ENCODE measurements around the gene GC.
"Not testable (repeated sequence)": the region's sequence is repeated elsewhere in the genome, so short reads cannot be mapped to it uniquely, and the experiment has no call there.

GC gene

GRCh38 chr4:71765350-71765749 is 18.5 kb downstream of the GC start:
- no peak for DNase-seq

- DNase-seq, result no peak
Measured at GRCh38 chr4:71752383-71753042, 31.4 kb downstream of the GC start.

DNA sequence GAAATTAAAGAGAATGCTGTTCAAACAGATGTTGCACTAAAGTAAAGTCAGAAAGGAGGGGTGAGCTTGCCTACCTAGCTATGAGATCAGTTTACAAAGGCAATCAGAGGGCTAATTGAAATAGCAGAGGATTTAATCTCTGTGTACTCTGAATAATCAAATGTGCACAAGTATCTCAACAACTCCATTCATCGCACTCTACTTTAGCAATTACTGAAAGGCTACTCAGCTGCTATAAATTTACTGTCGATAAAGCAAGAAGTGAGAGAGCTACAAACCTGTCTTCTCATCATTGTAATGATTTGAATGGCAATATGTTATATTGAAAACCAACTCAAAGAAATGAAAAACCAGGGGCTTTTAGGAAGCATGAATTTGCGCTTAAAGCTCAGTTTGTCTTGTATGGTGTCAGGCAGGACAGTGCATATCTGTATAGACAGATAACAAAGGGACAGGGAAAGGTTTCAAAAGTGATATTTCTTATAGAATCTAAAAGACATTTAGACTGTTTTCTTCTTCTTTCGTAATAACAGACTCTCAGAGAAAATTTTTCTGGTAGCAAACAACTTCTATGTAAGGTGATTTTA is 34.8 kb downstream of the GC start:
- DNase-seq, result peak; percentile 15

DNA sequence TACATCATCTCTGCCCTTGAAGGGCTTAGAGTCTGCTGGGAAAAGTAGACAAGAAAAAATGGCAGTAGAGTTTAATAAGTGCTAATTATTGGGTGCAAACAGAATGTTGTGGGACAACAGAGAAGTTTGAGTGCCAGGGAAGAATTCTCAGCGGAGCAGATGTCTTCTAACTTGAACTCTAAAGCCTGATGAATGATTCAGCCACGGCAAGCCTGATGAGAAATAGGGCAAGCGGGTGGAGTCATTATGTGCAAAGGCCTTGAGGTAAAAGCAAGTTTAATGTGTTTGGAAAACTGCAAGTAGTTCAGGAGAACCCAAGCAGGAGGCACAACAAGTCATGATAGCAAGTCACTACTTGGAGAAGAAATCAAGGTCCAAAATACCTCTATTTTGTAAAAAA is 37.5 kb downstream of the GC start:
- no peak for DNase-seq

DNA sequence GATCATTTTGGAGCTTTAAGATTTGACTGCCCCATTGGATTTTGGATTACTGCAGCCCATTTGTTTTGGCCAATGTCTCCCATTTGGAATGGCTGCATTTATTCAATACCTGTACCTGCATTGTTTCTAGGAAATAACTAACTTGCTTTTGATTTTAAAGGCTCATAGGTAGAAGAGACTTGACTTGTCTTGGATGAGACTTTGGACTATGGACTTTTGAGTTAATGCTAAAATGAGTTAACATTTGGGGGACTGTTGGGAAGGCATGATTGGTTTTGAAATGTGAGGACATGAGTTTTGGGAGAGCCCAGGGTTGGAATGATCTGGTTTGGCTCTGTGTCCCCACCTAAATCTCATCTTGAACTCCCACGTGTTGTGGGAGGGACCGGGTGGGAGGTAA is 45.1 kb downstream of the GC start:
- not testable (repeated sequence) for DNase-seq

DNA sequence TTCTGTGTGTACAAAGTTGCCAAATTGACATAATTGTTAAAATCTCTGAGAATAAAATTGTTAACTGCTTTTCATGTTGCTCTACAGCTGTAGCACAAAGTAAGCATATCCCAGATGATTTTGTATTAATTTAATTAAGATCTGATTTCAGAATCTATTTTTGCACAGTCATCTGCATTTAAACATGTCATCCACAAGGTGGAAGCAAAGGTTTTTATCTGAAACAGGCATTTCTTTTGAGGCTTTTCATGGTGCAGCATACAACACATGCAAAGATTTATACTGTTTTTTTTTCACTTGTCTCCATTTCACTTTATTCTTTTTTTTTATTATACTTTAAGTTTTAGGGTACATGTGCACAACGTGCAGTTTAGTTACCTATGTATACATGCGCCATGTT is 51.2 kb downstream of the GC start:
- no peak for DNase-seq

DNA sequence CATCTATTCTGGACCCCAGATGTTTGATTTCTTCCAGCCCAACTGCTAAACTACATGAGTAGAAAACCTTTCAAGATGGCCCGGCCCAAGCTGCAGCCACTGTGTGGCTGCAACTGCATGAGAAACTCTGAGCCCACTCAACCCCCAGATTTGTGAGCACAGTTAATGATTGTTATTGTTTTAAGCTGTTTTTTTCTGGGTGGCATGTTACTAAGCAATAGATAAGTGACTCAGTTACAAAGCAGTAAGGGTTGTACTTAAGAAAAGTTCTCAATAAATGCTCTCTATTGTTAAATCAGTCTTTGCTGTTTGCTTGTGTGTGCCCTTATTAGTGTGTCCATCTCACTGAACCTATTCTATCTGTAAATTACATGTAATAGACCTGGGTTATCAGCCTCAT is 51.8 kb downstream of the GC start:
- no peak for DNase-seq

- no peak for DNase-seq
Measured at GRCh38 chr4:71729856-71730255, 54.0 kb downstream of the GC start.

- peak; percentile 39 for DNase-seq
Measured at GRCh38 chr4:71713611-71714203, 70.2 kb downstream of the GC start.

DNA sequence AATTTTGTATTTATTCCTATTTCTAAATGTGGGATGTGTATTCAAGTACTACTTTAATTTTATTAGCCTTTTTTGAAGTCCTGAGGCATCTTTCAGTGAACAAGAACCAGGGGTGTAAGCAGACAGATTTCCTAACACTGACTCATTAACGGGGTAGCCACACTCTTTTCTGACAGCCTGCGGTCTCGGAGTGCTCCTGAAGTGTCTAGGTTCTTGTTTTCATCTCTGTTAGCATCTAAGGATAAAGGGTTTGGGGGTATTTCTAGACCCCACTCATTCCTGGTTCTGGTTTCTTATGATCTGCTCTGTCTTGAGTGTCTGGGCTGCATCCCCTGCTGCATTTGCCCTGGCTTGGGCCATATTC is 71.9 kb downstream of the GC start:
- no peak for DNase-seq

- no peak for DNase-seq
Measured at GRCh38 chr4:71711044-71711984, 72.6 kb downstream of the GC start.

GRCh38 chr4:71709961-71710360 is 73.9 kb downstream of the GC start:
- no peak for DNase-seq

DNA sequence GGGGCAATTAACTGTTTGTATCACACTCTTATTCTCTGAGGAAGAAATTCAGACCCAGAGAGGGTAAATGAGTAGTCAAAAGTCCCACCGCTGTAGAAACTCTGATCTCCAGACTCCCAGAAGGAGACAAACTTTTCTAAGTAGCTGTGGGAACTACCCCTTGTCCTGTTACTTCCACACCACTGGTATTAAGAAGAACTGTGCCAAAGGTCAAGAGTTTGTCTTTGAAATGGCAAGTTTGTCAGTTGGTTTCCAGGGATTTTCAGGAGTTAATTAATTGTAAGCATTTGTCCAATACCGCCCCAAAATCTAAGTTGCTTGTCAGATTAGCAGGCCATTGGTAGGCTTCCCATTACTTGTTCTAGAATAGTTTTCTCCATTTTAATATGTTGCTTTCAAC is 85.7 kb downstream of the GC start:
- DNase-seq, result no peak

DNA sequence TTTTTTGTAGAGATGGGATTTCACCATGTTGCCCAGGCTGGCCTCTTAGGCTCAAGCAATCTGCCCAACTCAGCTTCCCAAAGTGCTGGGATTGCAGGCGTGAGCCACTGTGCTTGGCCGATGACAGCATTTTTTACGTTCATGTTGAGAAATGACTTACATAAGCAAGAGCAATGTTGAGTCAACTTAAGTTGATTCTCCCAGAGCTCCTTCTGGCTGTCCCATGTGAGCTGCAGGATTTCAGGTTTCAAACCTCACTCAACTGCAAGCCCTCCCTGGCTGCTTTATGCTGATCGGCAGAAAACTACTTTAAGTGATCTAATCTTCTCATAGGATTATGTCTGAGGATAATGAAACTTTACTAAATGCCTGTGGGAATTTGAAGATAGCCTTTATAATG is 86.8 kb downstream of the GC start:
- no peak for DNase-seq

GRCh38 chr4:71694961-71695360 is 88.9 kb downstream of the GC start:
- no peak for DNase-seq

DNA sequence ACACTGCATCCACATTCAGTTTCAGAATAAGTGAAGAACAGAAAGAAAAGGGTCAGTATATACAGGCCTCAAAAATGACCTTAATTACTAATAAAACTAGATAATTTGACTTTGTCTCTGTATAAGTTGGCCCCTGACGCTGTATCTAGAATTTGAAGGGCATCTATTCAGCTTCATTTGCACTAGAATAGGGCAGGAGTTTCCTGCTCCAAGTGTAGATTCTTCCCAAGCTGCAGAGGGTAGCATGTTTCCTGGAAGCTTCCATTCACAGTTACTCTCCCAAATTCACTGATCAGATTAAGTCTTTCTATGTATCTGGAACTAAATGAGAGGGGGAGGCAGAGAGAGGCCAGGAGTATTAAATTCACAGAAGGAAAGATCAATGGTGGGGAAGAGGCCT is 90.9 kb downstream of the GC start:
- no peak for DNase-seq

- DNase-seq, result no peak
Measured at GRCh38 chr4:71692198-71692597, 91.7 kb downstream of the GC start.

Measured in NCI-H774 (cell line).